Measurements from ENCODE around the gene ZMYM5. TPM values are rescaled to one million over a fixed set of nuclear protein-coding genes. Genes with fewer than 3 reads are reported as not detected.

ZMYM5 gene
- total RNA-seq: 6.1 and 8.3 TPM in 2 replicates

DNA sequence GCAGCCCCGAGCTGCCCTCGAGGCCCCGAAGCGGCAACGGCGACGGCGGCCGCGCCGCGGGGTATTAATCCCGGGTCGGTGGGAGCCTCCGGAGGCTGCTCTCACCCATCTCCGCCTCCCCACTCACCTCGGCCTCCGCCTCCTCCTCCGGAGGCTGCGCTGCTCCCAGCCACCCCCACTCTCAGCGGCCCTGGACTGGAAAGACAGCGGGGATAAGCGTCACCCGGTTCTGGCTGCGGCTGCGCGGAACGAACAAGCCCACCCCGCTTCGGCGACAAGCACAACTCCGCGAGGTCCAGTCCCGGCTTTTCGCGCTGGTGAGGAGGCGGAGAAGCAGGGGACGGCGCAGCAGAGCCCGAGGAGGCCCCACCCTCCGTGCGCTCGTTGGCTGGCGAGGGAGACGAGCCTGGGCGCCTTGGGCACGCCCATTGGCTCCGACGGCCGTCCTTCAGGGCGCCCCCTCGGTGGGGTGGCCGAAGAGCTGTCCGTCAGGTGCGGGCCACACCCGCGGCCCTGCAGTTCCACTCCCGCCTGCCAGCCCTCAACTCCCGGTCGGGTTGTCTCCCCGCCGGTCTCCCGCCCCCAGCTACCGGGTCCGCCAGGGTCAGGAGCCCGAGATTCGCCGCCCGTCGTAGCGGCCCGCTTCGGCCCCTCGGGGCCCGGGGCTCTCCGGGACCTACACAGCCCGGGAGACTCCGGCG lies at the start of gene ZMYM5:
TSS of gene ZMYM5 (minus strand) at position 327 of the 701 bp plus-strand sequence. CDS start 11,469 bp downstream, outside the sequence.

DNA sequence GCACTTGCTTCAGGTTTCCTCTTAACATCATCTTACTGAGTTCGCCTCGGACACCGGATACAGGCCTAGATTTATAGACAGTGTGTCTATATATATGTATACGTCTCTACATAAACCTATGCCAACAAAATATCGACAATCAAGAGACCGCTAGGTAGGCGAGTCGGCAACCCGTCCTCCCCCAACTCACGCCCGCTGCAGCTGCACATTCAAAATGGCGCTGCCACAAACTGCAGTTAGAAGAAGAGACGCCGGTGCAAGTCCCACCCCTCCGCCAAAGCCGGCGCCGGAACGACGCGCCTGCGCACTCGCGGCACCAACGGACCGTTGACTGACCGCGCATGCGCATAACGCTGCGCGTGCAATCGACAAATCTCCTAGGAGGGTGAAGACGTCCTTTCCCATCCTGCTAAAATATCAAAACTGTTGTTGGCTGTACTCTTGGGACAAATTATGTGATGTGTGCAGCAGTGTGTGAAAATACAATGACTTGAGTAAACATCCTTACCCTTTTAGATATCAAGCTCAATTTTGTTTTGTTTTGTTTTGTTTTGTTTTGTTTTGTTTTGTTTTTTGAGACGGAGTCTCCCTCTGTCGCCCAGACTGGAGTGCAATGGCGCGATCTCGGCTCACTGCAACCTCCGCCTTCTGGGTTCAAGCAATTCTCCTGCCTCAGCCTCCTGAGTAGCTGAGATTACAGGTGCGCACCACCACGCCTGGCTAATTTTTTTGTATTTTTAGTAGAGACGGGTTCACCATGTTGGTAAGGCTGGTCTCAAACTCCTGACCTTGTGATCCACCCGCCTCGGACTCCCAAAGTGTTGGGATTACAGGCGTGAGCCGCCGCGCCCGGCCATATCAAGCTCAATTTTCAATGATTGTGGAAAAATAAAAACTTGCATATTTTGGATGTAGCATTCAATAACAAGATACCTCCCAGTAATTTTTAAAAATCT lies 80.4 kb downstream of the ZMYM5 start, which contains the start of gene PSPC1:
TSS of gene PSPC1 (minus strand) at position 219 of the 956 bp plus-strand sequence. CDS start at position 31, 188 bp downstream.

Other genes starting within 250 kb of the ZMYM5 start
- gene MPHOSPH8, start 230.0 kb downstream of the ZMYM5 start, total RNA-seq: 14.8 and 15.6 TPM in 2 replicates
- gene PSPC1, start 80.7 kb downstream of the ZMYM5 start, total RNA-seq: 26.0 and 41.9 TPM in 2 replicates
- gene ZMYM2, start 95.1 kb upstream of the ZMYM5 start, total RNA-seq: 24.5 and 31.5 TPM in 2 replicates

Measured in pericardium fibroblast (primary cell).